CD14-positive monocyte (primary cell): ENCODE data around the gene ISCA2. TPM values are rescaled to one million over a fixed set of nuclear protein-coding genes. Genes with fewer than 3 reads are reported as not detected.
"Not testable (repeated sequence)": the region's sequence is repeated elsewhere in the genome, so short reads cannot be mapped to it uniquely, and the experiment has no call there.

Source experiments
- DNase-seq, 3 donors: peaks; one replicate each; pipeline ENCODE4 v3.0.0-alpha.2; 2011 to 2022
- H2AFZ ChIP-seq: 2 replicates; pipeline ENCODE4 v1.6.0; 2012; ENCODE audit warnings: mild to moderate bottlenecking, low read depth, low read length, inconsistent platforms; ENCODE audit not compliant: insufficient read depth, poor library complexity, severe bottlenecking
- H3K27ac ChIP-seq, 2 donors: 1 replicate in 1 of 2; 2 replicates in 1 of 2; pipeline ENCODE4 v1.5.1; 2012 to 2013; ENCODE audit warnings: low read length in 2 of 2, control low read depth in 1 of 2, inconsistent platforms in 1 of 2, low read depth in 1 of 2, mild to moderate bottlenecking in 1 of 2
- H3K27me3 ChIP-seq, 2 donors: one replicate each; pipeline versions ENCODE4 v1.6.0 to v1.6.1; 2011 to 2013; ENCODE audit warnings: low read length in 2 of 2; ENCODE audit not compliant: control insufficient read depth in 2 of 2, insufficient read depth in 2 of 2
- H3K36me3 ChIP-seq, 2 donors: replicated peaks in 1 of 2; 1 replicate in 1 of 2; 2 replicates in 1 of 2; pipeline versions ENCODE4 v1.5.1 to v1.6.1; 2012 to 2013; ENCODE audit warnings: low read length in 2 of 2, control low read depth in 1 of 2, inconsistent platforms in 1 of 2, mild to moderate bottlenecking in 1 of 2; ENCODE audit not compliant: insufficient read depth in 2 of 2, control insufficient read depth in 1 of 2
- H3K4me1 ChIP-seq, 2 donors: 1 replicate in 1 of 2; 2 replicates in 1 of 2; pipeline versions ENCODE4 v1.5.1 to v1.6.1; 2012 to 2013; ENCODE audit warnings: low read length in 2 of 2, control low read depth in 1 of 2, inconsistent platforms in 1 of 2, mild to moderate bottlenecking in 1 of 2, moderate library complexity in 1 of 2; ENCODE audit not compliant: insufficient read depth in 2 of 2, control insufficient read depth in 1 of 2
- H3K4me2 ChIP-seq: replicated peaks from 2 replicates; pipeline ENCODE3; 2012; ENCODE audit warnings: low read length, moderate library complexity, mild to moderate bottlenecking; ENCODE audit not compliant: poor library complexity, severe bottlenecking; ENCODE audit errors: extremely low read depth
- H3K4me3 ChIP-seq, 3 experiments: fragments of 200-600 bp in 1 of 3; sonication (generic) in 1 of 3; replicated peaks in 1 of 3; 1 replicate in 2 of 3; 2 replicates in 1 of 3; pipeline ENCODE4 v1.5.1; 2011 to 2013; ENCODE audit warnings: low read length in 3 of 3, mild to moderate bottlenecking in 3 of 3, control low read depth in 2 of 3, low read depth in 2 of 3, inconsistent platforms in 1 of 3, moderate library complexity in 1 of 3
- H3K79me2 ChIP-seq: 2 replicates; pipeline ENCODE4 v1.6.0; 2012; ENCODE audit warnings: mild to moderate bottlenecking, control low read depth, inconsistent platforms, low read length, moderate library complexity; ENCODE audit not compliant: insufficient read depth
- H3K9ac ChIP-seq: 2 replicates; pipeline ENCODE4 v1.6.0; 2017; ENCODE audit warnings: low read length, mild to moderate bottlenecking; ENCODE audit not compliant: insufficient read depth, poor library complexity, severe bottlenecking
- H3K9me3 ChIP-seq, 2 donors: replicated peaks in 1 of 2; 1 replicate in 1 of 2; 2 replicates in 1 of 2; pipeline versions ENCODE4 v1.5.1 to v1.6.1; 2012 to 2013; ENCODE audit warnings: low read length in 2 of 2, control low read depth in 1 of 2; ENCODE audit not compliant: control insufficient read depth in 1 of 2, insufficient read depth in 1 of 2
- H4K20me1 ChIP-seq: 2 replicates; pipeline ENCODE4 v1.6.0; 2012; ENCODE audit warnings: mild to moderate bottlenecking, low read length, control low read depth, moderate library complexity; ENCODE audit not compliant: insufficient read depth
- H3K27ac Mint-ChIP-seq, 7 donors: one replicate each; pipeline ENCODE4 v1.8.0; 2020; ENCODE audit warnings: mild to moderate bottlenecking in 7 of 7, mixed read lengths in 7 of 7, moderate library complexity in 6 of 7, inconsistent platforms in 2 of 7
- H3K27me3 Mint-ChIP-seq, 3 donors: one replicate each; pipeline ENCODE4 v1.8.0; 2021 to 2022; ENCODE audit warnings: low read depth in 3 of 3, mild to moderate bottlenecking in 3 of 3, mixed read lengths in 3 of 3, moderate library complexity in 3 of 3, inconsistent platforms in 1 of 3
- H3K36me3 Mint-ChIP-seq, 2 donors: one replicate each; pipeline ENCODE4 v1.8.0; 2020; ENCODE audit warnings: mixed read lengths in 2 of 2, inconsistent platforms in 1 of 2, mild to moderate bottlenecking in 1 of 2
- H3K4me1 Mint-ChIP-seq: one replicate; pipeline ENCODE4 v1.8.0; 2020; ENCODE audit warnings: mild to moderate bottlenecking, mixed read lengths
- H3K4me3 Mint-ChIP-seq, 2 donors: one replicate each; pipeline ENCODE4 v1.8.0; 2020; ENCODE audit warnings: mild to moderate bottlenecking in 2 of 2, mixed read lengths in 2 of 2, moderate library complexity in 1 of 2
- H3K9me3 Mint-ChIP-seq, 7 donors: one replicate each; pipeline ENCODE4 v1.8.0; 2020 to 2022; ENCODE audit warnings: mixed read lengths in 7 of 7, mild to moderate bottlenecking in 6 of 7, moderate library complexity in 6 of 7, inconsistent platforms in 2 of 7
- WGBS: methylation state at CpG from one replicate; pipeline ENCODE4 v1.1.5; 2013; ENCODE audit warnings: missing lambda C conversion rate; ENCODE audit not compliant: insufficient coverage; 5-methylcytosine and 5-hydroxymethylcytosine counted together
- intact Hi-C, 2 donors: fragments of 100-400 bp; cut with micrococcal nuclease; formaldehyde crosslinking; loops; one replicate each; pipeline versions ENCODE4 v1.15.0 to v1.15.1; 2023
- polyA plus RNA-seq, 3 donors: library from polyadenylated mRNA; depleted of rRNA in 1 of 3; unstranded in 2 of 3; stranded (reverse) in 1 of 3; fragments of 300-500 nt in 2 of 3; fragments of >200 nt in 1 of 3; fragmentation: Illumina TruSeq in 2 of 3; gene quantifications; 1 replicate in 2 of 3; 2 replicates in 1 of 3; pipeline ENCODE4 v1.2.3, GENCODE V29; 2012 to 2021
- TF ChIP-seq, protein P1 (sequence below): fragments of 200-600 bp; IDR thresholded peaks from one replicate; pipeline ENCODE4 v1.8.0; 2022; ENCODE audit warnings: antibody characterized with exemption, mild to moderate bottlenecking

The ISCA2 gene
- polyA plus RNA-seq, 3 donors: 6.1 to 61.7 (median 55.9) TPM

DNA sequence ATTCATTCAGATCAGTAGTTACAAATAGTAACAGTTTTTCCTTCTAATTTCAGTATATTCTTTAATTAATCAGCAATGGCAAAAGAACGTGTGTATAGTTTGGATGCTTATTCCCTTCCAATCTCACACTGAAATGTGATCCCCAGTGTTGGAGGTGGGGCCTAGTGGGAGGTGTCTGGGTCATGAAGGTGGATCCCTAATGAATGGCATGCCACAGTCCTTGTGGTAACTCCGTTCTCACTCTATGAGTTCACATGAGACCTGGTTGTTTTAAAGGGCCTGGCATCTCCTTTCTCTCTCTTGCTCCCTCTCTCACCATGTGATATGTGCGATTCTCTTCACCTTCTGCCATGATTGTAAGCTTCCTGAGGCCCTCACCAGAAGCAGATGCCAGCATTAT is 48.7 kb upstream of the ISCA2 start:
- Mint-ChIP-seq H3K27ac (no peak overlapping the region), H3K27me3 (peaks cover 4 to 19% (median 7%) of the 10 kb centered on the region in 3 donors), H3K4me1 (no peaks in the 10 kb centered on the region), H3K9me3 (peaks cover 0 to 3% (median 0%) of the 10 kb centered on the region in 7 donors), H3K4me3 (no peak overlapping the region), H3K36me3 (no peaks in the 10 kb centered on the region)
- WGBS: no CpG with 5 or more reads among the region's 3 CpGs
- TF ChIP-seq, protein P1, sequence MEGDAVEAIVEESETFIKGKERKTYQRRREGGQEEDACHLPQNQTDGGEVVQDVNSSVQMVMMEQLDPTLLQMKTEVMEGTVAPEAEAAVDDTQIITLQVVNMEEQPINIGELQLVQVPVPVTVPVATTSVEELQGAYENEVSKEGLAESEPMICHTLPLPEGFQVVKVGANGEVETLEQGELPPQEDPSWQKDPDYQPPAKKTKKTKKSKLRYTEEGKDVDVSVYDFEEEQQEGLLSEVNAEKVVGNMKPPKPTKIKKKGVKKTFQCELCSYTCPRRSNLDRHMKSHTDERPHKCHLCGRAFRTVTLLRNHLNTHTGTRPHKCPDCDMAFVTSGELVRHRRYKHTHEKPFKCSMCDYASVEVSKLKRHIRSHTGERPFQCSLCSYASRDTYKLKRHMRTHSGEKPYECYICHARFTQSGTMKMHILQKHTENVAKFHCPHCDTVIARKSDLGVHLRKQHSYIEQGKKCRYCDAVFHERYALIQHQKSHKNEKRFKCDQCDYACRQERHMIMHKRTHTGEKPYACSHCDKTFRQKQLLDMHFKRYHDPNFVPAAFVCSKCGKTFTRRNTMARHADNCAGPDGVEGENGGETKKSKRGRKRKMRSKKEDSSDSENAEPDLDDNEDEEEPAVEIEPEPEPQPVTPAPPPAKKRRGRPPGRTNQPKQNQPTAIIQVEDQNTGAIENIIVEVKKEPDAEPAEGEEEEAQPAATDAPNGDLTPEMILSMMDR: no peak
- Histone ChIP-seq H3K4me1 (no peaks in the 10 kb centered on the region), H3K4me3 (no peak overlapping the region), H4K20me1 (no peaks in the 10 kb centered on the region), H3K4me2 (no peak overlapping the region), H3K36me3 (no peaks in the 10 kb centered on the region), H3K79me2 (no peaks in the 10 kb centered on the region), H3K27me3 (peaks cover 2 to 6% of the 10 kb centered on the region in 2 donors), H2AFZ (no peak overlapping the region), H3K9ac (no peak overlapping the region), H3K27ac (no peak overlapping the region), H3K9me3 (no peaks in the 10 kb centered on the region)
- intact Hi-C loops: no loop called here
- no peak for DNase-seq

DNA sequence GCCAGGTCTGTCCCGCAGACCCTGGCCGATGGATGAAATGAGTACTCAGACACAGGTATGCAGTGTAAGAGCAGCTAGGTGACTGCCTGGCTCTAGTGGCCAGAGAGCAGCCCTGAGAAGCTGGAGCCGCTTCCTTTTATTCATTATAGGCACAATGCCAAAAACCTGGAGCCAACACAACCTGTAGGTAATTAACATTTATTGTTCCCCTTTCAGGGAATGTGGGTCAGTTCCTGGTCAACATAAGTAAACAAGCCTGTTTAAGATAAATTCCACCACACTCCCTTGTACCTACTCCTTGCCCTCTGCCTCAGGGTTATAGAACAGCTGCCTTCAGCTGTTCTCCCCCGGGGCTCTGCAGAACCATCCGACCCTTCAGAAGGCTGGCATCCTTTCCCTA is 39.2 kb upstream of the ISCA2 start:
- H2AFZ ChIP-seq, H3K36me3 Mint-ChIP-seq, intact Hi-C loops, H3K9ac ChIP-seq, H3K79me2 ChIP-seq, H3K4me1 Mint-ChIP-seq, H3K4me3 ChIP-seq, H3K36me3 ChIP-seq, H3K9me3 ChIP-seq, H4K20me1 ChIP-seq, H3K9me3 Mint-ChIP-seq, H3K4me2 ChIP-seq, DNase-seq, H3K4me1 ChIP-seq, H3K27ac ChIP-seq, H3K27ac Mint-ChIP-seq, H3K27me3 ChIP-seq, H3K4me3 Mint-ChIP-seq: not testable (repeated sequence)
- 100% methylated on average over 1 of the region's 5 CpGs for WGBS
- H3K27me3 Mint-ChIP-seq: peaks cover 7 to 14% (median 12%) of the 10 kb centered on the region in 3 donors
